ENCODE results near the gene PTCD2.
"Not testable (repeated sequence)": the region's sequence is repeated elsewhere in the genome, so short reads cannot be mapped to it uniquely, and the experiment has no call there.

Gene PTCD2

GRCh38 chr5:72383726-72384125 is 63.6 kb downstream of the PTCD2 start:
- DNase-seq: no peak

GRCh38 chr5:72386639-72387038 is 66.5 kb downstream of the PTCD2 start:
- DNase-seq: no peak

- DNase-seq: no peak
Measured at GRCh38 chr5:72387985-72388384, 67.8 kb downstream of the PTCD2 start.

- DNase-seq: no peak
Measured at GRCh38 chr5:72388646-72389045, 68.5 kb downstream of the PTCD2 start.

GRCh38 chr5:72390836-72391235 is 70.7 kb downstream of the PTCD2 start:
- no peak for DNase-seq

GRCh38 chr5:72392326-72392733 is 72.2 kb downstream of the PTCD2 start:
- no peak for DNase-seq

GRCh38 chr5:72393052-72393451 is 72.9 kb downstream of the PTCD2 start:
- no peak for DNase-seq

- no peak for DNase-seq
Measured at GRCh38 chr5:72394688-72395087, 74.5 kb downstream of the PTCD2 start.

- DNase-seq: no peak
Measured at GRCh38 chr5:72397836-72398235, 77.7 kb downstream of the PTCD2 start.

GRCh38 chr5:72400950-72401349 is 80.8 kb downstream of the PTCD2 start:
- DNase-seq: no peak

GRCh38 chr5:72402381-72402890 is 82.3 kb downstream of the PTCD2 start:
- DNase-seq: no peak

GRCh38 chr5:72402959-72403628 is 82.9 kb downstream of the PTCD2 start:
- DNase-seq: no peak

GRCh38 chr5:72404771-72405170 is 84.6 kb downstream of the PTCD2 start:
- not testable (repeated sequence) for DNase-seq

GRCh38 chr5:72407078-72407477 is 86.9 kb downstream of the PTCD2 start:
- no peak for DNase-seq

GRCh38 chr5:72407541-72407940 is 87.4 kb downstream of the PTCD2 start:
- no peak for DNase-seq

GRCh38 chr5:72408127-72408526 is 88.0 kb downstream of the PTCD2 start:
- no peak for DNase-seq

- no peak for DNase-seq
Measured at GRCh38 chr5:72408603-72409002, 88.4 kb downstream of the PTCD2 start.

- DNase-seq: no peak
Measured at GRCh38 chr5:72410688-72411295, 90.6 kb downstream of the PTCD2 start.

GRCh38 chr5:72412283-72413055 is 92.3 kb downstream of the PTCD2 start:
- DNase-seq: no peak

- no peak for DNase-seq
Measured at GRCh38 chr5:72415616-72416325, 95.6 kb downstream of the PTCD2 start.

- no peak for DNase-seq
Measured at GRCh38 chr5:72417333-72418062, 97.3 kb downstream of the PTCD2 start.

All from stimulated activated CD4-positive, alpha-beta T cell treated with anti-CD3 and anti-CD28 coated beads, Interleukin-2, amount 100 ng/mL, for 48 hours (primary cell).